HEK293T (cell line): Measurements from ENCODE around the gene LENG9.

Experiments
- ARNT ChIP-seq: fragments of 450-650 bp; IDR thresholded peaks from 2 replicates; pipeline ENCODE4 v1.6.1; 2017; ENCODE audit warnings: mild to moderate bottlenecking
- BHLHE40 ChIP-seq: fragments of 450-650 bp; IDR thresholded peaks from 2 replicates; pipeline ENCODE4 v1.6.1; 2016; ENCODE audit warnings: mild to moderate bottlenecking, moderate library complexity, borderline replicate concordance
- ELF4 ChIP-seq: fragments of 450-650 bp; IDR thresholded peaks from 2 replicates; pipeline ENCODE4 v1.6.1; 2017; ENCODE audit warnings: antibody characterized with exemption
- FOXA1 ChIP-seq: fragments of 450-650 bp; IDR thresholded peaks from 2 replicates; pipeline ENCODE4 v1.6.1; 2016; ENCODE audit warnings: mild to moderate bottlenecking
- FOXK2 ChIP-seq: fragments of 450-650 bp; IDR thresholded peaks from 2 replicates; pipeline ENCODE4 v1.6.1; 2016; ENCODE audit warnings: mild to moderate bottlenecking
- FOXM1 ChIP-seq: fragments of 450-650 bp; IDR thresholded peaks from 2 replicates; pipeline ENCODE4 v1.6.1; 2017; ENCODE audit warnings: mild to moderate bottlenecking, borderline replicate concordance
- SP1 ChIP-seq: fragments of 450-650 bp; IDR thresholded peaks from 2 replicates; pipeline ENCODE4 v1.6.1; 2017
- SUZ12 ChIP-seq: fragments of 450-650 bp; IDR thresholded peaks from 2 replicates; pipeline ENCODE4 v1.6.1; 2016; ENCODE audit warnings: mild to moderate bottlenecking
- TARDBP ChIP-seq: fragments of 450-650 bp; IDR thresholded peaks from 2 replicates; pipeline ENCODE4 v1.6.1; 2016
- ZNF384 ChIP-seq: fragments of 450-650 bp; IDR thresholded peaks from 2 replicates; pipeline ENCODE4 v1.6.1; 2016

- TF ChIP-seq FOXM1 (no peak), FOXK2 (no peak), ARNT (no peak), SUZ12 (no peak), FOXA1 (no peak), ELF4 (no peak), BHLHE40 (no peak), TARDBP (no peak), SP1 (no peak), ZNF384 (no peak)
Measured at GRCh38 chr19:54469496-54469934, 5.9 kb upstream of the LENG9 start.
